ENCODE data around the gene SETDB1.
"Not testable (repeated sequence)": the region's sequence is repeated elsewhere in the genome, so short reads cannot be mapped to it uniquely, and the experiment has no call there.

Gene SETDB1

DNA sequence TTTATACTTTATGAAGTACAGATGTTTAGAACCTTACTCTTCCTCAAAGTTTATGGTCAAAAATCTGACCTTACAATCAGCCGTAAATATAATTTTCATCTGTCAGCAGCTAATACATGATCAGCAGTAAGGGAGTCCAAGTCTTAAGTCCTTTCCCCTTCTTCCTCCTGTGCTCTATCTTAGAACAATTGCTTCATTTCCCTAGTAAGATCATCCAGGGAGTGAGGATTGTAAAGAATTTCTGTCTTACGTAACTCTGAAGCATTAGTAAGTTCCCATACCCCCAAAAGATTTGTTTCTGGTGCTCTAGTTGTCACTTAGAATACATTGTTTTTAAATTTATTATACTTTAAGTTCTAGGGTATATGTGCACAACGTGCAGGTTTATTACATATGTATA is 2.1 kb downstream of the SETDB1 start:
- Histone ChIP-seq H3K36me3 (ENCODE audit: control insufficient read depth, insufficient read depth, low read length) (peaks cover 58% of the 10 kb centered on the region), H3K4me1 (ENCODE audit: control insufficient read depth, insufficient read depth, low read length, poor library complexity, severe bottlenecking) (peaks cover 3% of the 10 kb centered on the region), H3K4me3 (ENCODE audit: extremely low read depth, insufficient read depth, low read length, poor library complexity, severe bottlenecking) (no peak overlapping the region), H3K27ac (ENCODE audit: low read depth, low read length, severe bottlenecking) (no peak overlapping the region), H3K9me3 (ENCODE audit: control insufficient read depth, low read length) (peaks cover 5% of the 10 kb centered on the region)
- 100% methylated on average over 1 of the region's 3 CpGs; no CpG with 5 or more reads in 1 of the 2 experiments for WGBS, 2 experiments (ENCODE audit: insufficient coverage in 2 of 2)

DNA sequence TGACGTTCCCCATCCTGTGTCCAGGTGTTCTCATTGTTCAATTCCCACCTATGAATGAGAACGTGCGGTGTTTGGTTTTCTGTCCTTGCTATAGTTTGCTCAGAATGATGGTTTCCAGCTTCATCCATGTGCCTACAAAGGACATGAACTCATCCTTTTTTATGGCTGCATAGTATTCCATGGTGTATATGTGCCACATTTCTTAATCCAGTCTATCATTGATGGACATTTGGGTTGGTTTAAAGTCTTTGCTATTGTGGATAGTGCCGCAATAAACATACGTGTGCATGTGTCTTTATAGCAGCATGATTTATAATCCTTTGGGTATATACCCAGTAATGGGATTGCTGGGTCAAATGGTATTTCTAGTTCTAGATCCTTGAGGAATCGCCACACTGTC is 2.6 kb downstream of the SETDB1 start:
- not testable (repeated sequence) for H3K4me1 ChIP-seq (ENCODE audit: control insufficient read depth, insufficient read depth, low read length, poor library complexity, severe bottlenecking); H3K4me3 ChIP-seq (ENCODE audit: extremely low read depth, insufficient read depth, low read length, poor library complexity, severe bottlenecking); H3K9me3 ChIP-seq (ENCODE audit: control insufficient read depth, low read length); H3K27ac ChIP-seq (ENCODE audit: low read depth, low read length, severe bottlenecking)
- H3K36me3 ChIP-seq (ENCODE audit: control insufficient read depth, insufficient read depth, low read length) = peaks cover 62% of the 10 kb centered on the region
- WGBS, 2 experiments (ENCODE audit: insufficient coverage in 2 of 2) = no CpG with 5 or more reads among the region's 6 CpGs

GRCh38 chr1:150931773-150932172 is 5.6 kb downstream of the SETDB1 start:
- Histone ChIP-seq H3K4me3 (ENCODE audit: extremely low read depth, insufficient read depth, low read length, poor library complexity, severe bottlenecking) (no peak overlapping the region), H3K4me1 (ENCODE audit: control insufficient read depth, insufficient read depth, low read length, poor library complexity, severe bottlenecking) (peaks cover 3% of the 10 kb centered on the region), H3K36me3 (ENCODE audit: control insufficient read depth, insufficient read depth, low read length) (peaks cover 81% of the 10 kb centered on the region), H3K9me3 (ENCODE audit: control insufficient read depth, low read length) (peaks cover 5% of the 10 kb centered on the region), H3K27ac (ENCODE audit: low read depth, low read length, severe bottlenecking) (no peak overlapping the region)
- 80% methylated on average over 1 of the region's 1 CpG; no CpG with 5 or more reads in 1 of the 2 experiments for WGBS, 2 experiments (ENCODE audit: insufficient coverage in 2 of 2)

DNA sequence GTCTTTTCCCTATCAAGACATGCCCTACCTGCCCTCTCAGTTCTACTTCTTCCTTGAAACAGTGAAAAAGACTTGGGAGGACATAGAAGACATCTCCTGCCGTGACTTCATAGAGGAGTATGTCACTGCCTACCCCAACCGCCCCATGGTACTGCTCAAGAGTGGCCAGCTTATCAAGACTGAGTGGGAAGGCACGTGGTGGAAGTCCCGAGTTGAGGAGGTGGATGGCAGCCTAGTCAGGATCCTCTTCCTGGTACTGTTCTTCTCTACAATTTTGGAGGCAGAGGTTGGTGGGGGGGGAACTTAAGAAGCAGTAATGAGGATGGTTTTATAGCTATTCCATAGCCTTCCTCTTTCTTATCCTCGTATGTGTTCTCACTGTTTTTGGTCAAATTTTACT is 18.7 kb downstream of the SETDB1 start:
- H3K27ac ChIP-seq (ENCODE audit: low read depth, low read length, severe bottlenecking) = no peak overlapping the region
- 89 to 98% methylated on average over 3 to 4 of the region's 5 CpGs for WGBS, 2 experiments (ENCODE audit: insufficient coverage in 2 of 2)
- H3K4me1 ChIP-seq (ENCODE audit: control insufficient read depth, insufficient read depth, low read length, poor library complexity, severe bottlenecking) = no peaks in the 10 kb centered on the region
- no peak overlapping the region for H3K4me3 ChIP-seq (ENCODE audit: extremely low read depth, insufficient read depth, low read length, poor library complexity, severe bottlenecking)
- H3K9me3 ChIP-seq (ENCODE audit: control insufficient read depth, low read length) = no peaks in the 10 kb centered on the region
- peaks cover 92% of the 10 kb centered on the region for H3K36me3 ChIP-seq (ENCODE audit: control insufficient read depth, insufficient read depth, low read length)

GRCh38 chr1:150954708-150955107 is 28.5 kb downstream of the SETDB1 start:
- no peaks in the 10 kb centered on the region for H3K9me3 ChIP-seq (ENCODE audit: control insufficient read depth, low read length)
- H3K4me3 ChIP-seq (ENCODE audit: extremely low read depth, insufficient read depth, low read length, poor library complexity, severe bottlenecking) = no peak overlapping the region
- no peaks in the 10 kb centered on the region for H3K4me1 ChIP-seq (ENCODE audit: control insufficient read depth, insufficient read depth, low read length, poor library complexity, severe bottlenecking)
- WGBS, 2 experiments (ENCODE audit: insufficient coverage in 2 of 2) = 100% methylated on average over 1 to 2 of the region's 3 CpGs
- no peak overlapping the region for H3K27ac ChIP-seq (ENCODE audit: low read depth, low read length, severe bottlenecking)
- peaks cover 78% of the 10 kb centered on the region for H3K36me3 ChIP-seq (ENCODE audit: control insufficient read depth, insufficient read depth, low read length)

- no peak overlapping the region for H3K4me3 ChIP-seq (ENCODE audit: extremely low read depth, insufficient read depth, low read length, poor library complexity, severe bottlenecking)
- H3K27ac ChIP-seq (ENCODE audit: low read depth, low read length, severe bottlenecking) = no peak overlapping the region
- H3K36me3 ChIP-seq (ENCODE audit: control insufficient read depth, insufficient read depth, low read length) = peaks cover 78% of the 10 kb centered on the region
- H3K4me1 ChIP-seq (ENCODE audit: control insufficient read depth, insufficient read depth, low read length, poor library complexity, severe bottlenecking) = no peaks in the 10 kb centered on the region
- H3K9me3 ChIP-seq (ENCODE audit: control insufficient read depth, low read length) = no peaks in the 10 kb centered on the region
Measured at GRCh38 chr1:150955280-150955679, 29.1 kb downstream of the SETDB1 start.

GRCh38 chr1:150957666-150958065 is 31.5 kb downstream of the SETDB1 start:
- WGBS, 2 experiments (ENCODE audit: insufficient coverage in 2 of 2) = 92 to 98% methylated on average over 8 to 11 of the region's 11 CpGs
- Histone ChIP-seq H3K4me1 (ENCODE audit: control insufficient read depth, insufficient read depth, low read length, poor library complexity, severe bottlenecking) (no peaks in the 10 kb centered on the region), H3K9me3 (ENCODE audit: control insufficient read depth, low read length) (no peaks in the 10 kb centered on the region), H3K27ac (ENCODE audit: low read depth, low read length, severe bottlenecking) (no peak overlapping the region), H3K36me3 (ENCODE audit: control insufficient read depth, insufficient read depth, low read length) (peaks cover 78% of the 10 kb centered on the region), H3K4me3 (ENCODE audit: extremely low read depth, insufficient read depth, low read length, poor library complexity, severe bottlenecking) (no peak overlapping the region)

DNA sequence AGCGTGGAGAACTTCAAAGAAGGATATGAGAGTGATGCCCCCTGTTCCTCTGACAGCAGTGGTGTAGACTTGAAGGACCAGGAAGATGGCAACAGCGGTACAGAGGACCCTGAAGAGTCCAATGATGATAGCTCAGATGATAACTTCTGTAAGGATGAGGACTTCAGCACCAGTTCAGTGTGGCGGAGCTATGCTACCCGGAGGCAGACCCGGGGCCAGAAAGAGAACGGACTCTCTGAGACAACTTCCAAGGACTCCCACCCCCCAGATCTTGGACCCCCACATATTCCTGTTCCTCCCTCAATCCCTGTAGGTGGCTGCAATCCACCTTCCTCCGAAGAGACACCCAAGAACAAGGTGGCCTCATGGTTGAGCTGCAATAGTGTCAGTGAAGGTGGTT is 34.5 kb downstream of the SETDB1 start:
- no peaks in the 10 kb centered on the region for H3K4me1 ChIP-seq (ENCODE audit: control insufficient read depth, insufficient read depth, low read length, poor library complexity, severe bottlenecking)
- H3K27ac ChIP-seq (ENCODE audit: low read depth, low read length, severe bottlenecking) = no peak overlapping the region
- H3K9me3 ChIP-seq (ENCODE audit: control insufficient read depth, low read length) = no peaks in the 10 kb centered on the region
- 97% methylated on average over 6 of the region's 7 CpGs for WGBS, 2 experiments (ENCODE audit: insufficient coverage in 2 of 2)
- H3K4me3 ChIP-seq (ENCODE audit: extremely low read depth, insufficient read depth, low read length, poor library complexity, severe bottlenecking) = no peak overlapping the region
- peaks cover 84% of the 10 kb centered on the region for H3K36me3 ChIP-seq (ENCODE audit: control insufficient read depth, insufficient read depth, low read length)

GRCh38 chr1:150961756-150962155 is 35.6 kb downstream of the SETDB1 start:
- Histone ChIP-seq H3K4me1 (ENCODE audit: control insufficient read depth, insufficient read depth, low read length, poor library complexity, severe bottlenecking) (no peaks in the 10 kb centered on the region), H3K36me3 (ENCODE audit: control insufficient read depth, insufficient read depth, low read length) (peaks cover 87% of the 10 kb centered on the region), H3K4me3 (ENCODE audit: extremely low read depth, insufficient read depth, low read length, poor library complexity, severe bottlenecking) (no peak overlapping the region), H3K9me3 (ENCODE audit: control insufficient read depth, low read length) (no peaks in the 10 kb centered on the region), H3K27ac (ENCODE audit: low read depth, low read length, severe bottlenecking) (no peak overlapping the region)
- 91 to 100% methylated on average over 3 of the region's 4 CpGs for WGBS, 2 experiments (ENCODE audit: insufficient coverage in 2 of 2)

DNA sequence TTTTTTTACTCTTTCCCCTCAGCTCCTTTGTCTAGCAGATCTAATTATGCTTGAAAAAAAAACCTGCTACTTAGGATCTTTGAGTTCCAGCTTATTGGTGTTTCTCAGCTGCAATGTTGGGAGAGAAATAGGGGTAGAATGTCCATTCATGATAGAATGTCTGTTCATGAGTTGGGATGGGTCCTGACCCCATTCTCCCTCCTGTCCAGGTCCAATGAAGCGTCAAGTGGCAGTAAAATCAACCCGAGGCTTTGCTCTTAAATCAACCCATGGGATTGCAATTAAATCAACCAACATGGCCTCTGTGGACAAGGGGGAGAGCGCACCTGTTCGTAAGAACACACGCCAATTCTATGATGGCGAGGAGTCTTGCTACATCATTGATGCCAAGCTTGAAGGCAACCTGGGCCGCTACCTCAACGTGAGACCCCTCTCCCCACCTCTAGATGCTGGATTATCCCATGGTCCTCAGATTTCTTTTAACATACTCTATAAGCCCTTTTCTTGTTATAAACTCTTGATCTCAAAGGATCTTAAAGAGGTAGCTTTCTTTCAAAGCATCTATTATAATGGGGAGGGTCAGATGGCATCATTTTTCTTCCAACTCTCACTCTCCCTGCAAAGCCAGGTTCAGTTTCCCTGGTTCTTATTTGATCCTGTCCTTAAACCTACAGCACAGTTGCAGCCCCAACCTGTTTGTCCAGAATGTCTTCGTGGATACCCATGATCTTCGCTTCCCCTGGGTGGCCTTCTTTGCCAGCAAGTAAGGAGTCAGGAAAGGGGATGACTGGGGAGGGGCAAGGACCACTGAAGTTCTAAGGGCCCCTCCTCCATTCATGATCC is 37.4 kb downstream of the SETDB1 start:
- Histone ChIP-seq H3K4me1 (ENCODE audit: control insufficient read depth, insufficient read depth, low read length, poor library complexity, severe bottlenecking) (no peaks in the 10 kb centered on the region), H3K36me3 (ENCODE audit: control insufficient read depth, insufficient read depth, low read length) (peaks cover 94% of the 10 kb centered on the region), H3K9me3 (ENCODE audit: control insufficient read depth, low read length) (no peaks in the 10 kb centered on the region), H3K4me3 (ENCODE audit: extremely low read depth, insufficient read depth, low read length, poor library complexity, severe bottlenecking) (no peak overlapping the region), H3K27ac (ENCODE audit: low read depth, low read length, severe bottlenecking) (no peak overlapping the region)
- WGBS, 2 experiments (ENCODE audit: insufficient coverage in 2 of 2) = 95% methylated on average over 7 to 8 of the region's 10 CpGs

GRCh38 chr1:150964164-150964489 is 38.0 kb downstream of the SETDB1 start:
- Histone ChIP-seq H3K36me3 (ENCODE audit: control insufficient read depth, insufficient read depth, low read length) (peaks cover 98% of the 10 kb centered on the region), H3K4me3 (ENCODE audit: extremely low read depth, insufficient read depth, low read length, poor library complexity, severe bottlenecking) (no peak overlapping the region), H3K27ac (ENCODE audit: low read depth, low read length, severe bottlenecking) (no peak overlapping the region), H3K9me3 (ENCODE audit: control insufficient read depth, low read length) (no peaks in the 10 kb centered on the region), H3K4me1 (ENCODE audit: control insufficient read depth, insufficient read depth, low read length, poor library complexity, severe bottlenecking) (no peaks in the 10 kb centered on the region)
- WGBS, 2 experiments (ENCODE audit: insufficient coverage in 2 of 2) = 90 to 95% methylated on average over 2 of the region's 5 CpGs

All from mesodermal cell (in vitro differentiated cells).